A204.1 (cell line): ENCODE measurements around the gene SSMEM1.
"Not testable (repeated sequence)": the region's sequence is repeated elsewhere in the genome, so short reads cannot be mapped to it uniquely, and the experiment has no call there.

Experiments used
- FAIRE-seq: peaks from 2 replicates; lab custom pipeline; 2012; peaks lifted over from hg19 to GRCh38; lab: Jason Lieb, UNC

Gene SSMEM1

GRCh38 chr7:130213828-130214227 lies 6.2 kb downstream of the SSMEM1 start:
- FAIRE-seq, result no peak

- FAIRE-seq, result no peak
Observed at GRCh38 chr7:130216025-130216424, 8.4 kb downstream of the SSMEM1 start.

DNA sequence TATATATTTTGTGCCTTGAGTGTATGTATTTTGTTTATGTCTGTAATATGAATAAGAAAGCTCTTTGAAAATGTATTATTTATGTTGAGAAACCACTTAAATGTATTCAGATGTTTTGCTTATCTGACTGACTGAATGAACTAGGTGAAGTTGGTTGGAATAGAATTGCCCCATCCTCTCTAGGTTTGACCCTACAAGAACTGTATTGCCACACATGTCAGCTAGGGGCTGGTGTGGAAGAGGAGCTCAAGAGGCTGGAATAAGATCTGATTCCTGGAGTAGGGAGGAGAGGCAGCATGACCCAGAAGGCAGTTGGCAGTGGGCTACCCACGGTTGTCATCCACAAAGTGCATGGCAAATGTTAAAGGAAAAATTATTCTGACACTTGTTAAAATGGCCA lies 9.1 kb downstream of the SSMEM1 start:
- no peak for FAIRE-seq

DNA sequence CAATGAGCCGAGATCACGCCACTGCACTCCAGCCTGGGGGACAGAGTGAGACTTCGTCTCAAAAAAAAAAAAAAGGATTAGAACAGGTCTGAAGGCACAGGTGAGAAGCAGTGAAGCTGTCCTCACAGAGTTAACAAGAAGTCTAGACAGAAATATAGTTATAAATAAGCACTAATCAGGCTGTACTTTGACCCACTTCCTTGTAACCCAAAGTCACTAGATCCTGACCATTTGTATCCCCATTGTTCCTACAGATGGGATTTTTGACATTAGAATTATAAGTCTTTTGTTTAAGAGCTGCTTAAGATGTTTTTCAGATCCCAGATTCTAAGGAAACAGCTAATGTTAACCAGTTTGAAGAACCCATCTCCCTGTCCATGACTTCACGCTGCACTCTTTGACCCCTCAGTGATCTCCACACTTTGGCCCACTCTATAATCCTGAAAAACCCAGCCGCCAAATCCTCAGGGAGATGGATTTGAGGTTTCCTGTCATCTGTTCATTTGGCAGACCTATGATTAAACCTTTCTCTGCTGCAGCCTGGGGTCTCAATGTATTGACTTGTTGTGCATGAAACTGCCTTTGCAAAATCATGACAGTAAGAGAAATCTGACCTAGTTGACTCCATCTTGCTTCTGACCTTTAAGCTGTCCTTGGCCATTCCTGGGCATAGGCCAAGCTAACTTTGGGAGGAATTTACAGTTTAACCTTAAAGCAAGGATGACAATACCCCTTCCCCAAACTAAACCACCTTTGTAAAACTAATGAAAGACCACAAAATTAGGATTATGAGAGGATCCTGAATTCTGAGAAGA lies 11.4 kb downstream of the SSMEM1 start:
- FAIRE-seq, result no peak

DNA sequence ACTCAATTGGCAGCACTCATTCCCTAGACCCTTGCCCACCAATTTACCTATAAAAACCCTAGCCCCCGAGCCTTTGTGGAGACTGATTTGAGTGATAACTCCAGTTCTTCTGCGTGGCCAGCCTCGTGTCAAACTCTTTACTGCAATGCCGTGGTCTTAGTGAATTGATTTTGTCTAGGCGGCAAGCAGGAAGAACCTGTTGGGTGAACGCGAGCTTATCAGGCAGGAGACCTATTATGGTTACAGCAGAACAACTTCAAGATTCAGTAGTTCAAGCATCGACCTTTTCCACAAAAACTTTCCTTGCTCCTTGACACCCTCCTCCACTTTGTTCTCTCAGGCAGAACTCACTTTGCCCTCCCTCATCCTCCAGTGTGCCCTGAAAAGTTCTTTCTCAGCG lies 12.2 kb downstream of the SSMEM1 start:
- no peak for FAIRE-seq

DNA sequence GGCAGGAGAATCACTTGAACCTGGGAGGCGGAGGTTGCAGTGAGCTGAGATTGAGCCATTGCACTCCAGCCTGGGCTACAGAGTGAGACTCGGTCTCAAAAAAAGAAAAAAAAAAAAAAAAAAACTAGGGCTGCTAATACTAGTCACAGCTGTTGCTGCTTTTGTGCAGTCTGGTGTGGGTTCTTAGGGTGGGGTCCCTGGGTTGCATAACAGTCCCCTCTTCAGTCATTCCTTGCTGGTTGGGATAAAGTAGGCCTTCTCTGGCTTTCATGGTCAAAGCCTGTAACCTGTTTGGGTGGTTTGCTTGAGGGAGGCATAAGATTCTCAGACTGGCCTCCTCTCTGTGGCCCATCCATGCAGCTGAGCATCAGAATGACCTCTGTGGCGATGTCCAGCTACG lies 14.1 kb downstream of the SSMEM1 start:
- FAIRE-seq, result no peak

- no peak for FAIRE-seq
Observed at GRCh38 chr7:130223646-130224045, 16.0 kb downstream of the SSMEM1 start.

DNA sequence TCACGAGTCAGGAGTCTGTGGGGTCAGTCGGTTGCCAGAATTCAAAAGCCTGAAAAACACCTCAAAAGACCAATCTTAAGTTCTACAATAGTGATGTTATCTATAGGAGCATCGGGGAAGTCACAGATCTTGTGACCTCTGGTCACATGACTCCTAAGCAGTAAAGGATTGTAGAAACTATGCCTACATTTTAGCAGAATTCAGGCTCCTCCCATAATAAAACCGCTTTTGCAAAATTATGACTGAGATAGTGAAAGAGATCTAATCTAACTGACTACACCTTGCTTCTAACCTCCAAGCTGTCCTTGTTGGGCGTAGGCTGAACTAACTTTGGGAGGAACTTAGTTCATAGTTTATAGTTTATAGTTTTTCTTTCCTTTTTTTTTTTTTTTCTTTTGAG lies 16.6 kb downstream of the SSMEM1 start:
- no peak for FAIRE-seq

DNA sequence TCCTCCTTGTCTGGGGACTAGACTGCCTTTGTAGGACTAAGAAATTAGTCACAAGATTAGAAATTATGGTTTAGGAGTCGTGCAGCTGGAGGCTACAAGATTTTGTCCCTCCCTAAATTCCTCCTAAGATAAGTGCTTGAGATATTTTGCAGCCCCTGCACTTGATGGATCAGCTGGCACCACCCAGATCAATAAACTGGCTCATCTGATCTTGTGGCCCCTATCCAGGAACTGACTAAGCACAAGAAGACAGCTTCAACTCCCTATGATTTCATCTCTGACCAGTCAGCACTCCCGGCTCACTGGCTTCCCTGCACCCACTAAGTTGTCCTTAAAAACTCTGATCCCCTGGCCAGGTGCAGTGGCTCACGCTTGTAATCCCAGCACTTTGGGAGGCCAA lies 17.3 kb downstream of the SSMEM1 start:
- not testable (repeated sequence) for FAIRE-seq

DNA sequence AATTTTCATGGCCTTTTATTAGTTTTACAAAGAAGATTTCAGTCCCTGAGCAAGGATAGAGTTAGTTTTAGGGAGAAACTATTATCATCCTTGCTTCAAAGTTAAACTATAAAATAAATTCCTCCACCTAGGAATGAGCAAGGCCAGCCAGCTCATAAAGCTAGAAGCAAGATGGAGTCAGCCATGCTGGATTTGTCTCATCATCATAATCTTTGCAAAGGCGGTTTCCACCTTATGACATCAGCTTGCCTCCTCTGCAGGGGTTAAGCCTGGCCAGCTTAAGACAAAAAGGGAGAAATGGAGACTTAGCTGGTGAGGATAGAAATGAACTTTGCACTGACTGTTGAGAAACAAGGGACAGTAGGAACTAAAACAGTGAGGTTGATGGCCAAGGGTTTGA lies 18.7 kb downstream of the SSMEM1 start:
- no peak for FAIRE-seq

GRCh38 chr7:130227883-130228575 lies 20.4 kb downstream of the SSMEM1 start:
- FAIRE-seq, result no peak

GRCh38 chr7:130228840-130229502 lies 21.3 kb downstream of the SSMEM1 start:
- FAIRE-seq, result no peak

DNA sequence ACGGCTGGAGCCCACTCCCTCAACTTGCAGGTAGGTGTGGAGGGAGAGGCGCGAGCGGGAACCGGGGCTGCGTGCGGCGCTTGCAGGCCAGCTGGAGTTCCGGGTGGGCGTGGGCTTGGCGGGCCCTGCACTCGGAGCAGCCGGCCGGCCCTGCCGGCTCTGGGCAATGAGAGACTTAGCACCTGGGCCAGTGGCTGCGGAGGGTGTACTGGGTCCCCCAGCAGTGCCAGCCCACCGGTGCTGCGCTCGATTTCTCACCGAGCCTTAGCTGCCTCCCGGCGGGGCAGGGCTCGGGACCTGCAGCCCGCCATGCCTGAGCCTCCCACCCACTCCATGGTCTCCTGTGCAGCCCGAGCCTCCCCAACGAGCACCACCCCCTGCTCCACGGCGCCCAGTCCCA lies 22.3 kb downstream of the SSMEM1 start:
- not testable (repeated sequence) for FAIRE-seq

- no peak for FAIRE-seq
Observed at GRCh38 chr7:130231792-130232191, 24.1 kb downstream of the SSMEM1 start.

DNA sequence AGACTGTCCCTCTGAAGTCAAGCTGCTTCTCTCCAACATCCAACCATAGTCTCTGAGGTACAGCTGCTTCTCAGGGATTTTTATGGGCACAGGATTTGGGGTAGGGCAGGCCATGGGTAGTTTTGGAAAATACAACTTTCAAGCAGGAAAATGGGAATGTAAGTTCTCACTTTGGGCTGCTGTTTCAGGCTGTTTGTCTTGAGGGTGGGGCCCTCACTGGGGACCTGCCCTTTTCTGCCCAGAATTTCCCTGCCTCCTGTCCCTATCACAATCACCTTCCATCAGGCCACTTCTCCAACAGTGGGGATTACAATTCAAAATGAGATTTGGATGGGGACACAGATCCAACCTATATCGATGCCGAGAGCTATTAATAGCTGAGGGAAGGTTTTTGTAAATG lies 24.5 kb downstream of the SSMEM1 start:
- FAIRE-seq, result no peak

GRCh38 chr7:130234078-130234477 lies 26.4 kb downstream of the SSMEM1 start:
- no peak for FAIRE-seq

DNA sequence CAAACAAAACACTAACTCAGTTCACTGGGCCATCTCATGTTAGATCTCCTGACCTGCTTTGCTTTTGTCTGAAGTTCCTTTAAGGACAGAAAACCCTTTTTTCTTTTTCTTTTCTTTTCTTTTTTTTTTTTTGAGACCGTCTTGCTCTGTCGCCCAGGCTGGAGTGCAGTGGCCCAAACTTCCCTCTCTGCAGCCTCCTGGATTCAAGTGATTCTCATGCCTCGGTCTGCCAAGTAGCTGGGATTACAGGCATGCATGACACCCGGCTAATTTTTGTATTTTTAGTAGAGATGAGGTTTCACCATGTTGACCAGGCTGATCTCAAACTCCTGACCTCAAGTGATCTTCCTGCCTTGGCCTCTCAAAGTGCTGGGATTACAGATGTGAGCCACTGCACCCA lies 28.7 kb downstream of the SSMEM1 start:
- not testable (repeated sequence) for FAIRE-seq

DNA sequence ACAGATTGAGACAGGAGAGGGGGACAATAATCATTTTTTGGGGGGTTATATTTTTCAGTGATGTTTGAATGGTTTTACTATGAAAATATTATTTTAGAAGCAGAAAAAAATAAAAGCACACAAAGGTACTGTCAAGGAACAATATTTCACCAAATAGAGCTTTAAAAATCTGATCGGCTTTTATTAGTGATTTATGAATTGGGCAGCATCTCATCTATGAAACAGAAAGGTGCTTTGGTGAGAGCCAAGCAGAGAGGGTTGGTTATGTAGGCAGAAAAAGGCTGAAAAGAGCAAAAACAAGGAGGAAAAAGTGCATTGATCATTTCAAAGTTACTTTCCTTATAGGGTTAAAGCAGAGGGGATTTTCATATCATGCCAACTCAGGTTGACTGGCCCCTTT lies 32.6 kb downstream of the SSMEM1 start:
- no peak for FAIRE-seq

DNA sequence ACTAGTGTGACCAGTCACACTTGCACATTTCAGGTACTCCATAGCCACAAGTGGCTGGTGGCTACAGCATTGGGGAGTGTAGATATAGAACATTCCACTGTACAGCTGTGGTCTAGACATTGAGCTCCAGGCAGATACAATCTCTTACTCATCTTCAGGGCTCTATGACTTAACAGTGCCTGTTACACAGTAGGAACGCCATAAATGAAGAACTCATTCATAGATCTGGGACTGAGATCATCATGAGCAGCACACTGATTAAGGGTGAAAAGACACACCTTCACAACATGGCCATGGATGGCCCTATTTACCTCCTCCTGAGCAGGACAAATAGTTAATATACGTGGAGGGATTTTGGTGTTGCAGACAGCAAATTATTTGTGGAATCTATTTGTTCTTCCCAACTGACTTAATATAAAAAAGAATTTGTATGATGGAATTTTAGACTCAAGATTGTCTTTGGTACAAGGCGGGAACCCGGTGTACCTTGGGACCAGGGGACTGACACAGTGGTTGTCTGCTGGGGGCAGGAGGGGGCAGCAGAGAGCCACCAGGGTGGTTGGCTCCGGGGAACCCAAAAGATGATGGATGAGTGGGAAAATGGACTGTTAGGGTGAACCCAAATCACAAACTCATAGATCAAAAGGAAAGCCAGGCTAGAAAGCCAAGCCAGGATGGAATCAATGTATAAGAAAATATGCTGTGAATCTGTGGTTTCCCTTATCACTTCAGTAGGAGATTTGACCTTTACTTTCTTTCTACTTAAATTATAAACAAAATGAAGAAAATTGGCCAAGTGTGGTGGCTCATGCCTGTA lies 34.7 kb downstream of the SSMEM1 start:
- peak; percentile 47 for FAIRE-seq

GRCh38 chr7:130243486-130243885 lies 35.8 kb downstream of the SSMEM1 start:
- FAIRE-seq, result not testable (repeated sequence)

- not testable (repeated sequence) for FAIRE-seq
Observed at GRCh38 chr7:130246491-130246890, 38.8 kb downstream of the SSMEM1 start.

GRCh38 chr7:130248842-130249241 lies 41.2 kb downstream of the SSMEM1 start:
- not testable (repeated sequence) for FAIRE-seq
